Loucy (cell line): ENCODE results near the gene IFNAR2.
"Not testable (repeated sequence)": the region's sequence is repeated elsewhere in the genome, so short reads cannot be mapped to it uniquely, and the experiment has no call there.

ENCODE experiments used
- H2AFZ ChIP-seq: fragments of 200-600 bp; sonication (generic); 2 replicates; pipeline ENCODE4 v1.6.0; 2016; ENCODE audit warnings: antibody characterized with exemption, mild to moderate bottlenecking, low read length, moderate library complexity
- H3F3A ChIP-seq: fragments of 200-600 bp; 2 replicates; pipeline ENCODE4 v1.6.0; 2016; ENCODE audit warnings: antibody characterized with exemption, low read depth, mild to moderate bottlenecking
- H3K27me3 ChIP-seq: fragments of 200-600 bp; sonication (generic); 2 replicates; pipeline ENCODE4 v1.6.1; 2014; ENCODE audit warnings: low read length, mild to moderate bottlenecking; ENCODE audit not compliant: insufficient read depth, poor library complexity, severe bottlenecking
- H3K36me3 ChIP-seq: fragments of 200-600 bp; sonication (generic); 2 replicates; pipeline ENCODE4 v1.6.1; 2016; ENCODE audit warnings: low read length; ENCODE audit not compliant: insufficient read depth
- H3K4me1 ChIP-seq: fragments of 200-600 bp; sonication (generic); 2 replicates; pipeline ENCODE4 v1.5.1; 2014; ENCODE audit warnings: low read length, mild to moderate bottlenecking; ENCODE audit not compliant: insufficient read depth, poor library complexity, severe bottlenecking
- H3K4me2 ChIP-seq: fragments of 200-600 bp; sonication (generic); 2 replicates; pipeline ENCODE4 v1.6.0; 2014; ENCODE audit warnings: antibody characterized with exemption, low read length, low read depth, mild to moderate bottlenecking; ENCODE audit not compliant: poor library complexity, severe bottlenecking
- H3K4me3 ChIP-seq: fragments of 200-600 bp; sonication (generic); 2 replicates; pipeline ENCODE4 v1.5.1; 2014; ENCODE audit warnings: low read length, mild to moderate bottlenecking, mixed read lengths; ENCODE audit not compliant: poor library complexity, severe bottlenecking
- H3K79me2 ChIP-seq: fragments of 200-600 bp; sonication (generic); 2 replicates; pipeline ENCODE4 v1.6.1; 2014; ENCODE audit warnings: low read length; ENCODE audit not compliant: insufficient read depth
- H3K9ac ChIP-seq: fragments of 200-600 bp; sonication (generic); 2 replicates; pipeline ENCODE4 v1.6.0; 2014; ENCODE audit warnings: mild to moderate bottlenecking, low read depth, low read length, moderate library complexity; ENCODE audit not compliant: poor library complexity, severe bottlenecking
- H3K9me2 ChIP-seq: fragments of 200-600 bp; sonication (generic); replicated peaks from 2 replicates; pipeline ENCODE4 v1.6.1; 2016; ENCODE audit warnings: low read depth, low read length, mixed read lengths
- H3K9me3 ChIP-seq: fragments of 200-600 bp; sonication (generic); 2 replicates; pipeline ENCODE4 v1.6.1; 2014; ENCODE audit warnings: mild to moderate bottlenecking, antibody characterized with exemption, low read length, low read depth; ENCODE audit not compliant: insufficient read depth
- H4K20me1 ChIP-seq: fragments of 200-600 bp; sonication (generic); 2 replicates; pipeline ENCODE4 v1.6.0; 2014; ENCODE audit warnings: antibody characterized with exemption, low read length, mild to moderate bottlenecking; ENCODE audit not compliant: insufficient read depth, poor library complexity, severe bottlenecking
- CTCF ChIP-seq: fragments of 200-600 bp; sonication (generic); conservative IDR thresholded peaks from 2 replicates; pipeline ENCODE4 v1.5.1; 2014; ENCODE audit warnings: mild to moderate bottlenecking, antibody characterized with exemption, low read length
- EZH2phosphoT487 ChIP-seq: fragments of 200-600 bp; IDR thresholded peaks from 2 replicates; pipeline ENCODE4 v1.6.1; 2018; ENCODE audit warnings: antibody characterized with exemption, mild to moderate bottlenecking, moderate library complexity, borderline replicate concordance

The IFNAR2 gene

DNA sequence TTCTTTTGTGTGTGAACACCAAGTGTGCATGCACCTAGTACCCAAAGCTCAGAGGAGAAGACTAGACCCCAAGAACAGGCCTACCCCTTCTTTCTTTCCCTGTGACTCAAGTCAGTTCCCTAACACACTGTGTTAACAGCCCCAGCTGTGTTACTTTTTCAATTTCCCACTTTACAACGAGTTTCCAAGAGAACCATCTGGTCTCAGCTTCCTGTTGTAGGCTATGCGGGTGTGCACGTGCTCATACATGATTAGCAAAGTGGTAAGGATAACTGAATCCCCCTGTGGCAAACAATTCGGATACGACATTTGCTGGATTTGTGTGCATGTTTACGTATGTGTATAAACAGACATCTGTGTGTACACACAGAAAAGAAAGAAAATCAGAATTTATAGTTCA lies 17.9 kb downstream of the IFNAR2 start:
- Histone ChIP-seq H3K9ac (peak overlapping the region; percentile 17), H3K36me3 (peaks cover 85% of the 10 kb centered on the region), H3K4me1 (peaks cover 61% of the 10 kb centered on the region), H3K9me2 (no peaks in the 10 kb centered on the region), H3K9me3 (no peaks in the 10 kb centered on the region), H3K27me3 (no peaks in the 10 kb centered on the region), H4K20me1 (no peaks in the 10 kb centered on the region), H2AFZ (no peak overlapping the region), H3K4me3 (no peak overlapping the region), H3F3A (peaks cover 7% of the 10 kb centered on the region), H3K4me2 (peak overlapping the region; percentile 1), H3K79me2 (peaks cover 56% of the 10 kb centered on the region)
- TF ChIP-seq EZH2phosphoT487 (no peak), CTCF (no peak)

DNA sequence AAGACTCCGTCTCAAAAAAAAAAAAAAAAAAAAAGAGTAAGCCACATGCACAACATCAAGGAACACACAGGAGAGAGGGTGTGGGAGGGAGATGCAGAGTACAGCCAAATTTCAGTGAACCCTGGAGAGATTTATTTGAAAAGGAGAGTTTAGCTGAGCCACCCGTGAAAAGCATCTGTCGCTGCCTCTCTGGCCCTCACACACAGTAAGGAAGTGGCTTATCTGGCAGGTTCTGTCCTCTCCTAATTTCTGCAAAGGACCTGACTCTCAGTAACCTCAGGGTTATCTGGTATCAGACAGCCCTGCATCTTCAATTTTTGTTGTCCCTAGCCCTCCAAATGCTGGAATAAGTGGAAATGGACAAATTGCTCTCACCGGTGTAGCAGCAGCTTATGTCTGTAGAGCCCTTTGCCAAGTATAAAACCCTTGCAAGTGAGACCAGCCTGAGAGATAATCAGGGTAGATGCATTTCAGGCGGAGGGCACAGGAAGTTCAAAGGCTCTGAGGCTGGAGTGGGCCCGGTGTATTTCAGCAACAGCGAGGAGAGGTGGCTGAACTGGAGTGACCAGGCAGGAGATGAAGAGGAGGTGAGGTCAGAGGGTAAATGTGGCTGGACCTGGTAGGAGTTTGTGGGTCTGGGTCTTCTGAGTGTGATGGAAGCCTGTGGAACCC lies 19.7 kb downstream of the IFNAR2 start:
- H3K9ac ChIP-seq, result peak overlapping the region; percentile 26
- H3F3A ChIP-seq, result no peaks in the 10 kb centered on the region
- H3K36me3 ChIP-seq, result peaks cover 97% of the 10 kb centered on the region
- no peaks in the 10 kb centered on the region for H3K27me3 ChIP-seq
- no peak overlapping the region for H2AFZ ChIP-seq
- H3K9me2 ChIP-seq, result no peaks in the 10 kb centered on the region
- peaks cover 43% of the 10 kb centered on the region for H3K4me1 ChIP-seq
- no peaks in the 10 kb centered on the region for H3K9me3 ChIP-seq
- peaks cover 51% of the 10 kb centered on the region for H3K79me2 ChIP-seq
- no peak overlapping the region for H3K4me3 ChIP-seq
- no peak overlapping the region for H3K4me2 ChIP-seq
- no peaks in the 10 kb centered on the region for H4K20me1 ChIP-seq
- TF ChIP-seq EZH2phosphoT487, result no peak
- TF ChIP-seq CTCF, result no peak

DNA sequence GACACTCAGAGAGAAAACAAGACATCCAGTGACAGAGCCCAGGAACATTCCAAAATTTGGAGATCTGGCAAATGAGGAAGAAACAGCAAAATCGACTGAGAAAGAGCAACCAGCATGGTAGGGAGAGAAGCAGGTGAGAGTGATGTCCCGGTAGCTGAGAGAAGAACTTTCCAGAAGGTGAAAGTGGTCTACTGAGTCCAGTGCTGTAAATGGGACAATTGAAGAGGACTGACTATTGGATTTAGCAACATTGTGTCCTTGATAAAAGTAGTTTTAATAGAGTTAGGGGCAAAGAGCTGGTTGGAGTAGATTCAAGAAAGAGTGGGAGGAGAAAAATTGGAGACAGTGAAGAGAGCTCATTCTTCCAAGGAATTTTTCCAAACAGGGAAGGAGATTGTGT lies 21.4 kb downstream of the IFNAR2 start:
- no peaks in the 10 kb centered on the region for H3K27me3 ChIP-seq
- no peak overlapping the region for H3K4me3 ChIP-seq
- H3K9me3 ChIP-seq, result no peaks in the 10 kb centered on the region
- H3K4me2 ChIP-seq, result no peak overlapping the region
- no peak for TF ChIP-seq EZH2phosphoT487
- TF ChIP-seq CTCF, result no peak
- peaks cover 98% of the 10 kb centered on the region for H3K36me3 ChIP-seq
- H2AFZ ChIP-seq, result no peak overlapping the region
- no peaks in the 10 kb centered on the region for H3F3A ChIP-seq
- peaks cover 29% of the 10 kb centered on the region for H3K4me1 ChIP-seq
- H3K9ac ChIP-seq, result no peak overlapping the region
- no peaks in the 10 kb centered on the region for H4K20me1 ChIP-seq
- no peaks in the 10 kb centered on the region for H3K9me2 ChIP-seq
- H3K79me2 ChIP-seq, result peaks cover 49% of the 10 kb centered on the region

DNA sequence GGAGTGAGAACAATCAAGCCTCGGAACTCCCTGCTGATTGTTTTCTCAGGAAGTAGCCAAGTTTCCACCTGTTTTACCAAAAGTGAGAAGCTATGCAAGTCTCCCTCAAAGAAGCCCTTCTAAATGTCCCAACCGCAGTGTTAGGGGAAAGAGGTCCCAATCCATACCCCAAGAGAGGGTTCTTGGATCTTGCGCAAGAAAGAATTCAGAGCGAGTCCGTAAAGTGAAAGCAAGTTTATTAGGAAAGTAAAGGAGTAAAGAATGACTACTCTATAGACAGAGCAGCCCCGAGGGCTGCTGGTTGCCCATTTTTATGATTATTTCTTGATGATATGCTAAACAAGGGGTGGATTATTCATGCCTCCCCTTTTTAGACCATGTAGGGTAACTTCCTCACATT lies 23.6 kb downstream of the IFNAR2 start:
- H3K9me3 ChIP-seq, H3K9me2 ChIP-seq, H3K9ac ChIP-seq, H3K4me3 ChIP-seq, H2AFZ ChIP-seq, H3K4me2 ChIP-seq, H3K27me3 ChIP-seq, H3F3A ChIP-seq, H4K20me1 ChIP-seq: not testable (repeated sequence)
- peaks cover 99% of the 10 kb centered on the region for H3K36me3 ChIP-seq
- H3K79me2 ChIP-seq, result peaks cover 51% of the 10 kb centered on the region; the same call in 1 of the 2 replicates
- peaks cover 11% of the 10 kb centered on the region for H3K4me1 ChIP-seq
